ENCODE results near the gene TMEM30B. TPM values are rescaled to one million over a fixed set of nuclear protein-coding genes. Genes with fewer than 3 reads are reported as not detected.

Gene TMEM30B
- total RNA-seq, 1 experiment from 2014 or later: 0.12 TPM

- H3K36me3 ChIP-seq (ENCODE audit: control insufficient read depth in 1 of 2, insufficient read depth in 2 of 2, low read length in 2 of 2): no peaks in the 10 kb centered on the region
- H3K9me2 ChIP-seq (ENCODE audit: insufficient read depth): no peaks in the 10 kb centered on the region
- no peak overlapping the region for H3K4me2 ChIP-seq (ENCODE audit: low read length)
- no peak overlapping the region for H3K9ac ChIP-seq (ENCODE audit: low read length)
- no peak overlapping the region for H3K4me3 ChIP-seq (replicated peaks in 1 of 2; ENCODE audit: low read depth in 1 of 2, low read length in 2 of 2)
- intact Hi-C loops (cut with micrococcal nuclease): no loop called here
- H2AFZ ChIP-seq (ENCODE audit: low read depth, low read length, poor library complexity, severe bottlenecking): no peak overlapping the region
- DNase-seq (ENCODE audit: low read depth, low spot score) (no peak), ATAC-seq (no peak)
- no peaks in the 10 kb centered on the region for H4K20me1 ChIP-seq (ENCODE audit: insufficient read depth)
- POLR2A ChIA-PET: no interaction called here
- H3K4me1 ChIP-seq (ENCODE audit: control insufficient read depth in 1 of 2, insufficient read depth in 2 of 2, low read length in 2 of 2): no peaks in the 10 kb centered on the region
- H3K9me3 ChIP-seq (ENCODE audit: control insufficient read depth in 1 of 2, insufficient read depth in 1 of 2, low read depth in 1 of 2, low read length in 2 of 2): no peaks in the 10 kb centered on the region
- H3K27ac ChIP-seq (ENCODE audit: low read depth, low read length): no peak overlapping the region
- no TSS peak for BruUV-seq (replicated peaks)
- no peaks in the 10 kb centered on the region for H3K79me2 ChIP-seq (ENCODE audit: insufficient read depth, low read length)
- CTCF ChIA-PET: no interaction called here
- RAD21 ChIA-PET (ENCODE audit: low non-redundant PET in 1 of 2, low total read pairs in 2 of 2, uncharacterized antibody in 2 of 2, unreplicated experiment in 2 of 2): no interaction called here
- TF ChIP-seq RAD21 (IDR thresholded peaks at IDR 0.05; ENCODE audit: low read depth) (no peak), SRF (IDR thresholded peaks at IDR 0.05; ENCODE audit: low read depth) (no peak), TCF7L2 (IDR thresholded peaks at IDR 0.05; ENCODE audit: borderline replicate concordance, extremely low read depth, insufficient read depth, insufficient read length) (no peak), JUND (IDR thresholded peaks at IDR 0.05) (no peak), CBX3 (IDR thresholded peaks at IDR 0.05; ENCODE audit: low read depth) (no peak), POLR2AphosphoS5 (IDR thresholded peaks at IDR 0.05; ENCODE audit: low read depth, low read length) (no peak), EZH2phosphoT487 (IDR thresholded peaks at IDR 0.05; ENCODE audit: borderline replicate concordance) (no peak)
- TF ChIP-seq, protein P1, sequence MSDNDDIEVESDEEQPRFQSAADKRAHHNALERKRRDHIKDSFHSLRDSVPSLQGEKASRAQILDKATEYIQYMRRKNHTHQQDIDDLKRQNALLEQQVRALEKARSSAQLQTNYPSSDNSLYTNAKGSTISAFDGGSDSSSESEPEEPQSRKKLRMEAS (IDR thresholded peaks at IDR 0.05): no peak
- no peaks in the 10 kb centered on the region for H3K27me3 ChIP-seq (ENCODE audit: insufficient read depth, low read length)
These were observed 23.6 kb upstream of the TMEM30B start for GRCh38 chr14:61304688-61305087.

- DNase-seq (ENCODE audit: low read depth, low spot score) (no peak), ATAC-seq (no peak)
- RAD21 ChIA-PET (ENCODE audit: low non-redundant PET in 1 of 2, low total read pairs in 2 of 2, uncharacterized antibody in 2 of 2, unreplicated experiment in 2 of 2): no interaction called here
- CTCF ChIA-PET: no interaction called here
- intact Hi-C loops (cut with micrococcal nuclease): no loop called here
- no peaks in the 10 kb centered on the region for H3K79me2 ChIP-seq (ENCODE audit: insufficient read depth, low read length)
- no peaks in the 10 kb centered on the region for H3K27me3 ChIP-seq (ENCODE audit: insufficient read depth, low read length)
- H2AFZ ChIP-seq (ENCODE audit: low read depth, low read length, poor library complexity, severe bottlenecking): no peak overlapping the region
- H3K4me1 ChIP-seq (ENCODE audit: control insufficient read depth in 1 of 2, insufficient read depth in 2 of 2, low read length in 2 of 2): no peaks in the 10 kb centered on the region
- no peaks in the 10 kb centered on the region for H3K9me3 ChIP-seq (ENCODE audit: control insufficient read depth in 1 of 2, insufficient read depth in 1 of 2, low read depth in 1 of 2, low read length in 2 of 2)
- BruUV-seq (replicated peaks): no TSS peak
- H3K4me3 ChIP-seq (replicated peaks in 1 of 2; ENCODE audit: low read depth in 1 of 2, low read length in 2 of 2): no peak overlapping the region
- H3K9ac ChIP-seq (ENCODE audit: low read length): no peak overlapping the region
- H4K20me1 ChIP-seq (ENCODE audit: insufficient read depth): no peaks in the 10 kb centered on the region
- no peak overlapping the region for H3K27ac ChIP-seq (ENCODE audit: low read depth, low read length)
- POLR2A ChIA-PET: no interaction called here
- H3K4me2 ChIP-seq (ENCODE audit: low read length): no peak overlapping the region
- no peak for TF ChIP-seq JUND (IDR thresholded peaks at IDR 0.05)
- no peak for TF ChIP-seq ZBTB33 (IDR thresholded peaks at IDR 0.05; ENCODE audit: extremely low read depth, insufficient replicate concordance, low read length)
- no peaks in the 10 kb centered on the region for H3K9me2 ChIP-seq (ENCODE audit: insufficient read depth)
- H3K36me3 ChIP-seq (ENCODE audit: control insufficient read depth in 1 of 2, insufficient read depth in 2 of 2, low read length in 2 of 2): no peaks in the 10 kb centered on the region
These were observed 19.6 kb upstream of the TMEM30B start for GRCh38 chr14:61300754-61301153.

Data from HCT116 (cell line).